H1 (cell line): ENCODE data around the gene NCAM1. TPM values are rescaled to one million over a fixed set of nuclear protein-coding genes. Genes with fewer than 3 reads are reported as not detected.

Experiments
- ATF3 ChIP-seq: IDR thresholded peaks from 2 replicates; pipeline ENCODE4 v1.6.1; 2011; ENCODE audit warnings: low read depth, mild to moderate bottlenecking, low read length; ENCODE audit not compliant: insufficient read depth
- CHD2 ChIP-seq: IDR thresholded peaks from 2 replicates; pipeline ENCODE4 v1.6.1; 2012; ENCODE audit warnings: low read length, improper control_type of control experiment
- CHD7 ChIP-seq: fragments of 300-600 bp; sonication (generic); IDR thresholded peaks from 2 replicates; pipeline ENCODE4 v1.7.1; 2012; ENCODE audit warnings: low read length, moderate library complexity, mild to moderate bottlenecking, inconsistent platforms; ENCODE audit not compliant: insufficient replicate concordance
- polyA plus RNA-seq, 7 experiments: library from polyadenylated mRNA; depleted of rRNA in 3 of 7; stranded (reverse) in 5 of 7; unstranded in 2 of 7; fragments of >200 nt in 5 of 7; fragments of 200-250 nt in 2 of 7; gene quantifications; 1 replicate in 5 of 7; 2 replicates in 1 of 7; 4 replicates in 1 of 7; pipeline versions ENCODE4 v1.2.1 to v1.2.3, GENCODE V29; 2011 to 2013; ENCODE audit warnings: missing spikeins in 2 of 7, mixed read lengths in 2 of 7
- total RNA-seq: library from RNA; stranded (reverse); fragmentation: NEBNext Ultra II Directional; extraction: Animal tissue kit (Norgen Biotek cat#: 25700); gene quantifications from 2 replicates; pipeline ENCODE4 v1.2.1, GENCODE V29; 2021

Gene NCAM1
- total and polyA plus RNA-seq, 2 of the 8 experiments (the other 6 are each of a cell fraction or from before 2014, with no cell fraction given), result 3.1 to 4.3 TPM

GRCh38 chr11:112972399-112973145, 11.4 kb downstream of the NCAM1 start (continued):
- TF ChIP-seq CHD7, result no peak
- TF ChIP-seq ATF3, result no peak
- TF ChIP-seq CHD2, result no peak
- TF ChIP-seq, all 59 proteins: peak for 0
